Activated T-helper 1 cell treated with anti-CD3 and anti-CD28 coated beads, Interleukin-2, amount 50 U/mL, for 16 hours (primary cell): Measurements from ENCODE around the gene SYDE2.
"Not testable (repeated sequence)": the region's sequence is repeated elsewhere in the genome, so short reads cannot be mapped to it uniquely, and the experiment has no call there.

Source experiments
- DNase-seq, 2 donors: peaks; one replicate each; pipeline ENCODE4 v3.0.0-alpha.2; 2020; ENCODE audit warnings: low read depth in 1 of 2, low spot score in 1 of 2

SYDE2 gene, protein sequence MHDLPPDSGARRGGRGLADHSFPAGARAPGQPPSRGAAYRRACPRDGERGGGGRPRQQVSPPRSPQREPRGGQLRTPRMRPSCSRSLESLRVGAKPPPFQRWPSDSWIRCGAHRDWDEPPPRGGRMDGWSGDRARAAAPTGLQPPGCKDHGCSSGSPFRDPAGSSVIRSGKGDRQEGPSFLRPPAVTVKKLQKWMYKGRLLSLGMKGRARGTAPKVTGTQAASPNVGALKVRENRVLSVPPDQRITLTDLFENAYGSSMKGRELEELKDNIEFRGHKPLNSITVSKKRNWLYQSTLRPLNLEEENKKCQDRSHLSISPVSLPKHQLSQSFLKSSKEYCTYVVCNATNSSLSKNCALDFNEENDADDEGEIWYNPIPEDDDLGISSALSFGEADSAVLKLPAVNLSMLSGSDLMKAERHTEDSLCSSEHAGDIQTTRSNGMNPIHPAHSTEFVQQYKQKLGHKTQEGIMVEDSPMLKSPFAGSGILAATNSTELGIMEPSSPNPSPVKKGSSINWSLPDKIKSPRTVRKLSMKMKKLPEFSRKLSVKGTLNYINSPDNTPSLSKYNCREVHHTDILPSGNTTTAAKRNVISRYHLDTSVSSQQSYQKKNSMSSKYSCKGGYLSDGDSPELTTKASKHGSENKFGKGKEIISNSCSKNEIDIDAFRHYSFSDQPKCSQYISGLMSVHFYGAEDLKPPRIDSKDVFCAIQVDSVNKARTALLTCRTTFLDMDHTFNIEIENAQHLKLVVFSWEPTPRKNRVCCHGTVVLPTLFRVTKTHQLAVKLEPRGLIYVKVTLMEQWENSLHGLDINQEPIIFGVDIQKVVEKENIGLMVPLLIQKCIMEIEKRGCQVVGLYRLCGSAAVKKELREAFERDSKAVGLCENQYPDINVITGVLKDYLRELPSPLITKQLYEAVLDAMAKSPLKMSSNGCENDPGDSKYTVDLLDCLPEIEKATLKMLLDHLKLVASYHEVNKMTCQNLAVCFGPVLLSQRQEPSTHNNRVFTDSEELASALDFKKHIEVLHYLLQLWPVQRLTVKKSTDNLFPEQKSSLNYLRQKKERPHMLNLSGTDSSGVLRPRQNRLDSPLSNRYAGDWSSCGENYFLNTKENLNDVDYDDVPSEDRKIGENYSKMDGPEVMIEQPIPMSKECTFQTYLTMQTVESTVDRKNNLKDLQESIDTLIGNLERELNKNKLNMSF

GRCh38 chr1:85200463-85201339 lies at the start of gene SYDE2:
SYDE2 (minus strand) TSS chr1:85201016; CDS start chr1:85200996, 20 bp downstream.
- DNase-seq, result peak; percentile 60 to 66

GRCh38 chr1:85249042-85249441 lies 48.2 kb upstream of the SYDE2 start:
- not testable (repeated sequence) for DNase-seq

GRCh38 chr1:85245891-85246290 lies 45.1 kb upstream of the SYDE2 start:
- DNase-seq, result no peak

DNA sequence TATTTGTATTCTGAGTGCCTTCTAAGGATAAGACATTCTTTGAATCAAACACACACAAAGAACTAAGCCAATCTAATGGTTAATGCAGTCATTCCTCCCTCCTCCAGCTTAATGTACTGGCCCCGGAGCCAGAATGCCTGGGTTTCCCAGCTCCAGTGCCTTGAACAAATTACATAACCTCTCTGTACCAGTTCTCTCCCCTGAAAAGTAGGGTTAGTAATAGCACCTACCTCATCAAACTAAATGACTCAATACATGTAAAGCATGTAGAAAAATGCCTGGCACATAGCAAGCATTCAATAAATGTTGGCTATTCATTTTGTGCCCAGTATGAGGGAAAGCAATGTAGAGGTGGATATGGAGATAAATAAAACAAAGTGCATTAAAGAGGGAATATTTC lies 44.6 kb upstream of the SYDE2 start:
- DNase-seq, result no peak

GRCh38 chr1:85244271-85245061 lies 43.6 kb upstream of the SYDE2 start:
- DNase-seq, result no peak

DNA sequence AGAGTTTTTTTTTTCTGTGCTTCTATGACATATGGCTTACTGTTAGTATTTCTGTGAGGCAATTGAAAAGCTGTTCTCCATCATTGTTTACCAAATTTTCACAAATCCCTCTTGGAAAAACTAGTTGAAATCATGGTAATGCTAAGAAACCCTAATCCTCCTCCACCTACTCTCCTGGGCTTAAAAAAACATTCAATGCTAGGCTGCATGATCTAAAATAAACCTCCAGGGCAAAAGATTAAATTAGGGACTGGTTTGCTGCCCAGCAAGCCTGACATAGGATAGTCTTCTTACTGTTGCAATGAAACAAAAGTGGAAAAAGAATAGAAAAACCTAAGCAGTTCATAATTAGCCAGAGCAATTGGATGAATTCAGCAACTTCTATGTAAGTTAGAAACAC lies 42.6 kb upstream of the SYDE2 start:
- DNase-seq, result no peak

DNA sequence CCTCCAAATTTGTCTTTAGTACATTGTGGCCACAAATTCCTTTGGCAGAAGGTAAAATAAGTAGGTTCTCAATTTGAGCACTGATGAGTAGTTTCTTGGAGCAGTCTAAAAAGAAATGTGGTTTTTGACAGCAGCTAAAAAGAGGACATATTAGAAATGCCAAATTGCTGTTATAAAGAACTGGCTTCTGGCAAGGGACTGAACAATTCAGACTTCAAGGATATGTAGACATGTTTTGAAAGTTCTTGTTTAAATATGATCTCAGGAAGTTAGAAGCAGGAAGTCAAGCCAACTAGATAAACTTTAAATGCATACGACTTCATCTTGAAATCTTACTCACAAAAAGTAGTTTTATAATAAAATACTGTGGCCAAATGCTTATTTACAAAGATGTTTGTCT lies 39.8 kb upstream of the SYDE2 start:
- DNase-seq, result no peak

DNA sequence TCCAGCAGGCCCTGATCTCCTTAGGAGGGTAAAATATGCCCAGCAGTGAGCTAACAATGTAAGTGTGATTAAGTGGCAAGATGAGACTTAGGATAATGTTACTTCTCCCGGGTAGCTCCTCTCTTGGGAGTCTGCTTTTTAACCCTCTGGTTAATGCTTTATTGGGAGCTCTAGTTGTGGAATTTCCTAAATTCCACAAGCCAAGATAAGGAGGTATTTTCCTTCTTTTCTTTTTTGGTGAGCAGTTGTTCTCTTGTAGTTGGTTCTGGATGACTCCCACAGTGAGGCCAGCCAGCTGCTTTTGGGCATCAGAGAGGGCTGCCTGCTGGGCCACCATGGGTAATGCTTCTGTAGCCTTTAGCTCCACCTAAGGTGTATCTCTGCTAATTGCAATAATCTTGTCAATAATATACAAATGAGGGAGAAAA lies 39.4 kb upstream of the SYDE2 start:
- no peak for DNase-seq

- DNase-seq, result no peak
Observed at GRCh38 chr1:85237613-85238012, 36.8 kb upstream of the SYDE2 start.

DNA sequence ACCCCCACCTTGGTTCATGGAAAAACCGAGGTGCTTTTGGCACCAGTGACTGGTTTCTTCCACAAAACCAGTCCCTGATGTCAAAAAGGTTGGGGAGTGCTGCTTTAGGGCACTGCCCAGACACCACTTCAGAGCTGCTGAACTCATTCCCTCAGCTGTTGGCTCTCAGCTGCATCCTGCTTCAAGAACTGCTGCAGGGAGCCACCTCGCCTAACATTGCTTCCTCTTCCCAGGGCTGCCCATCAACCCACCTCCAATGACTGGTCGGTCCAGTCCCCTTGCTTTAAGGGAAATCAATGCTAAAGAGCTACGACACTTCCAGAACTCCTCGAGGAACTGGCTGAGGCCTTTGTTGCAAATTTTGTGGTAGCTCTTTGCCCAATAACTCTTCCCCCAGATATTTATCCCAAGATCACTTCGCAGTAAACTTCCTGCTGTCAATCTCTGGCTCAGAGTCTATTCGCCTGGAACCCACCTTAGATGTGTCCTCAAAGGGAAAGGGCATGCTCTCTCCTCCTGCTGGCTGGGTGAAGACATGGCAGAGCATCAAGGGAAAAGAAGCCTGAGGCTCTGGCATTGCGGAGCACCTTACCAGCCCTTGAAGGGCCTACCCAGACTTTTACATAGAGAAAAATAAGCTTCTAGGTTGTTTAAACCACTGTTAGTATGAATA lies 29.6 kb upstream of the SYDE2 start:
- DNase-seq, result no peak

- DNase-seq, result no peak
Observed at GRCh38 chr1:85229574-85230097, 28.8 kb upstream of the SYDE2 start.

DNA sequence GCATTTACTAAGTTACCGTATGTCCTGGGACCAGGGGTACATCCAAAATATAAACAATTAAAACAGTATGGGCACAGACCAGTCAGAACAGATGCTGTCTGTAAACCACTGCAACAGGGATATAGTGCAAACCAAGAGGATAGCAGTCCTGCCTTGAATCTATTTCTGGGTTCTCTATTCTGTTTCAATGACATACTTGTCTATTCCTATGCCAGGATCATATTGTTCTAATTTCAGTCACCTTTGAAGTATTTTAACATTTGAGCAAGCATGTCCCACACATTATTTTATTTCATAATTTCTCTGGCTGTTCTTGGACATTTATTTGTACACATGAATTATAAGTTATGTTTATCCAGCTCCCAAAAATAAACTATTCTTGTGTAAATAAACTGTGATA lies 28.2 kb upstream of the SYDE2 start:
- no peak for DNase-seq

DNA sequence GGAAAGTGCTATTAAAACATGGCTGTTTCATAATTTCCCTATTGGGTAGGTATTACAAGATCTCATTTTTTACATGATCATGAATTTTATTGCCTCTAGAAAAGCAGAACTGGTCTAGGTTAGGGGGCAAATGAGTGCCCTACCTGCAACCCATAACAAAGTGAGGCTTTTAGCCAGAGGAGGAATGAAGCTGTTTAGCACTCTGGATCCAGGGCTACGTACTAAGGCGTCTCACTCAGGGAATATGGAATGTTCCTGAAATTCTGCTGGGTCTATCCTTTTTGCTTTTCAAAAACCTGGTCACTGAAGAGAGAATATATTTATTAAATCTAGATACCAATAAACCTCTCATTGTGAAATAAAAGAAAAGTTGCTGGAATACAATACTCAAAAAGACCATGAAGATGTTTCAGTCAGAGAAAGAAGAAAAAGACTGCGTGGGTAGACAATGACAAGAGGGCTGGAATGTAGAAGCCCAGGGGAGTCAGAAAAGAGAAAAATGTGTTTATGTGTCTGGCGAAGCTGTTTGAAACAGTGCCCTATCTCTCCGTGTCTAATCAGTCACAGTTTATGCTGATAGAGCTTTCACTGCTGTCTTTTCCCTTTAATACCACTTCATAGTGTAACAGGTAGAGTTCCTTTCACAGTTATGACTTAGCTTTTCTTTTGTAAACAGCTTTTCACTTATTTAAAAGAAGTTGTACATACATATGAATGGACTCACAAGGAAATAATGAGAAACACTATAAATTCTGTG lies 25.0 kb upstream of the SYDE2 start:
- no peak for DNase-seq

DNA sequence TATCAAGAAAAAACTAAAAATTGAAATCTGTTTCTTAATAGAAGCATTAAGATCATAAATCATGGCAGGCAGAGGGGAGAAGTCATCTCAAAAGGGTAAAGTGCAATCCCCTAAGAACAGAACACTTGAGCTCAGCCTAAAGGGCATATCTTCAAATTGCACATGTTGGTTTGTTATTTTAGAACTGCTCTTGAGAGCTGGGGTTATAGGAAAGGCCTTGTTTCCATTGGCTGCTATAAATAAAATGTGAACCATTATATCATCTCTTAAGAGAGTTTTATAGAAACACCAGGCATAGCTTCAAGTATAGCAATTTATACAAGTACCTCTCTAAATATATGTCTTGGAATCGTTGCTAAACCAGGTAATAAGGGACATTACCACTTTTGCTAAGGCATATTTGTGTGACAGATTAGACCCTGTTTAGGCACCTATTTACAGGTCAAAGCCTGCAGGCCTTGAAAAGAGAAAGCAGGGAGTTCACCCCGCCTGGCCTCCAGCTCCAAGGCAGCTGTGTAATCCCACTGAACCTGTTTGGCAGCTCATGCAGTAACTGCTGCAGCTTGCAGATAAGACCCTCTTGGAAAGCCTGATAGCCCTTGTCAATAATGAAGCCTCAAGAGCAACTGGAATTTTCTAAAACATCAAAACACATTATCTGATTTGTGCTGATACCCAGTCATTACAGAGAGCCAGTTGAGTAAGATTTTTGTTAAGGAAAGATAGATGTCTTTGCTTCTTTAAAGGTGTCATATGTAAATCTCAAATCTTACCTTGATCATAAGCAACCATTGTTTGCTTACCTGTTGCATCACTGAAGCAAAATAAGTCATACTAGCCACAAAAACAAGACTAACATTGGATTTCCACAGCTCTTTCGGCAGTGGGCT lies 24.2 kb upstream of the SYDE2 start:
- DNase-seq, result no peak

- no peak for DNase-seq
Observed at GRCh38 chr1:85224295-85224694, 23.5 kb upstream of the SYDE2 start.

DNA sequence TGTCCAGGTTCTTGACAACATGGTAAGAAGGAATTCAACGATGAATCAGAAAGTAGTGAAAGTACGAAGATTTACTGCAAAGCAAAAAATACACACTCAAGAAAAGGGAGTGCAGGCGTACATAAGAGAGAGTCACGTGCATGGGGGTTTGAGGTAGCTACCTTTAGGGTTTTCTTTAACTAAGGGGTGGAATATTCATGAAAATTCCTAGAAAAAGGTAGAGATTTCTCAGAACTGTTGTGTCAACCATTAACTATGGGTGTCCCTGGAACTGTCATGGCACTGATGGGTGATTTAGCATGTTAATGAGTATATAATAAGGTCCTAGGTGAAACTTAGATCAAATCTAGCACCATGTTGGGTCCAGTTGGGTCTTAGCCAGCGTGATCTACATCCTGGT lies 22.5 kb upstream of the SYDE2 start:
- DNase-seq, result no peak

DNA sequence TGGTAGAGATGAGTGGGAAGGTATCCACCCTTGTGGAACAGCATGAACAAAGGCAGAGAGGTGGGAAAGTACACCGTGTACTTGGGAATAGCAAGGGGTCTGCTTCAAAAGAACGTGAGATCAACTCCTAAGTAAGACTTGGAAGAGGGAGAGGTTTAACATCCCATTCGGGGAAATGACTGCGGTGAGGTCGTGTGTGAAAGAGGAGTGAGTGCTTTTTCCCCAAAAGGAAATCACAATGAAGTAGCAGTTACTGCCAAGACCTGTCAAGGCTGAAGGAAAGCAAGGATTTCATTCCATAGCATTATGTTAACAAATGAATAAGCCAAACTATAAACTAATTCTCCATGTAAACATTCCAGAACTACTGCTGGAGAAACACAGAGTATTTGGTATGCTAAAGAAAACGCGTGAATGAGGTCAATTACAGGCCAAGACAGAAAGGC lies 20.0 kb upstream of the SYDE2 start:
- DNase-seq, result no peak
